ENCODE results near the gene PDPR.
"Not testable (repeated sequence)": the region's sequence is repeated elsewhere in the genome, so short reads cannot be mapped to it uniquely, and the experiment has no call there.

GRCh38 chr16:70123822-70124221, 9.7 kb downstream of the PDPR start:
- TF ChIP-seq, protein P1, sequence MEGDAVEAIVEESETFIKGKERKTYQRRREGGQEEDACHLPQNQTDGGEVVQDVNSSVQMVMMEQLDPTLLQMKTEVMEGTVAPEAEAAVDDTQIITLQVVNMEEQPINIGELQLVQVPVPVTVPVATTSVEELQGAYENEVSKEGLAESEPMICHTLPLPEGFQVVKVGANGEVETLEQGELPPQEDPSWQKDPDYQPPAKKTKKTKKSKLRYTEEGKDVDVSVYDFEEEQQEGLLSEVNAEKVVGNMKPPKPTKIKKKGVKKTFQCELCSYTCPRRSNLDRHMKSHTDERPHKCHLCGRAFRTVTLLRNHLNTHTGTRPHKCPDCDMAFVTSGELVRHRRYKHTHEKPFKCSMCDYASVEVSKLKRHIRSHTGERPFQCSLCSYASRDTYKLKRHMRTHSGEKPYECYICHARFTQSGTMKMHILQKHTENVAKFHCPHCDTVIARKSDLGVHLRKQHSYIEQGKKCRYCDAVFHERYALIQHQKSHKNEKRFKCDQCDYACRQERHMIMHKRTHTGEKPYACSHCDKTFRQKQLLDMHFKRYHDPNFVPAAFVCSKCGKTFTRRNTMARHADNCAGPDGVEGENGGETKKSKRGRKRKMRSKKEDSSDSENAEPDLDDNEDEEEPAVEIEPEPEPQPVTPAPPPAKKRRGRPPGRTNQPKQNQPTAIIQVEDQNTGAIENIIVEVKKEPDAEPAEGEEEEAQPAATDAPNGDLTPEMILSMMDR (IDR thresholded peaks at IDR 0.05) = not testable (repeated sequence)
- not testable (repeated sequence) for TF ChIP-seq SIN3A (IDR thresholded peaks at IDR 0.05; ENCODE audit: borderline replicate concordance, insufficient read depth, low read depth, low read length); TCF7L2 (IDR thresholded peaks at IDR 0.05; ENCODE audit: low read depth, low read length); REST (IDR thresholded peaks at IDR 0.05; ENCODE audit: insufficient read depth in 1 of 2, low read depth in 2 of 2, low read length in 1 of 2)
